HG03378 (cell line): ENCODE results near the gene CFAP46.
"Not testable (repeated sequence)": the region's sequence is repeated elsewhere in the genome, so short reads cannot be mapped to it uniquely, and the experiment has no call there.

Source experiments
- ATAC-seq: cut with Tn5 transposase; IDR thresholded peaks from one replicate; pipeline ENCODE4 v1.9.1; 2021; ENCODE audit warnings: mild to moderate bottlenecking, moderate library complexity; ENCODE audit not compliant: unreplicated experiment

The CFAP46 gene

GRCh38 chr10:132929480-132929879, 12.9 kb downstream of the CFAP46 start:
- ATAC-seq, result no peak

- ATAC-seq, result no peak
Measured at GRCh38 chr10:132928261-132928660, 14.1 kb downstream of the CFAP46 start.

DNA sequence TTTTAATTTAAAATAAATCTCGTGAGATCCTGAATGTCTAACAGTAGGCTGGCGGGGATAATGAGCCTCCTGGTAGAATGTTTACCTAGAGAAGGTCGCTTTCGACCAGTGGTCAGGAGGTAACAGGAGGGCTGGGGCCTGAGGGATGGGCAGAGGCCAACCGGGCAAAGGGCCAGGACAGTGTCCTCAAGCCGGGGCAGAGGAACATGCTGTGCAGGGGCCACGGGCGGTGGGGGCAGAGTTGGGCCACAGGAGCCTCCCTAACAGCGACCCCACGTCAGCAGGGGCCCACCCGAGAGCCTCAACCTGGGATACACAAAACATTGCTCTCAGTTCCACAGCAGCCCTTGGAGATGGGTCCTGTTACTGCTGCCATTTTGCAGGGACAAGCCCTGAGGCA, 14.5 kb downstream of the CFAP46 start:
- no peak for ATAC-seq

GRCh38 chr10:132926777-132927650, 15.4 kb downstream of the CFAP46 start:
- no peak for ATAC-seq

- ATAC-seq, result no peak
Measured at GRCh38 chr10:132926070-132926469, 16.3 kb downstream of the CFAP46 start.

DNA sequence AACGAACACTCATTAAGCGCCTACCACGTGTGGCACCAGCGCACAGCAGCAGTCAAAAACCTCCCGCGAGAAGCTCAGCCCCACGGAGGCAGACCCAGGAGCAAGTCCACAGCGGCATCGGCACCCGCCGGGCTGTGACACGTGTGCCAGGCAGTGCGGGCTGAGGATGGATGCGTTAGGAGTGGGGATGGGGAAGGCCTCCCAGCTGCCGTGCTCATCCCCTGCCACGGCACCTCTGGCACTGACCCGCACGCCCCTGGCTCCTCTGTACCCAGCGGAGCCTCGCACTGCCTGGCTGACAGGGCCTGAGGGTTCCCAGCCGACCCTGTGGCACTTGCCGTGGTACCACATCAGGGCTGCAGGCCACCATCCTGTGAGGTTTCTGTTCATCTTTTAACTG, 16.8 kb downstream of the CFAP46 start:
- ATAC-seq, result no peak

- no peak for ATAC-seq
Measured at GRCh38 chr10:132925071-132925561, 17.3 kb downstream of the CFAP46 start.

- no peak for ATAC-seq
Measured at GRCh38 chr10:132924046-132924952, 18.1 kb downstream of the CFAP46 start.

- not testable (repeated sequence) for ATAC-seq
Measured at GRCh38 chr10:132923384-132923783, 19.0 kb downstream of the CFAP46 start.

- no peak for ATAC-seq
Measured at GRCh38 chr10:132922872-132923271, 19.5 kb downstream of the CFAP46 start.

DNA sequence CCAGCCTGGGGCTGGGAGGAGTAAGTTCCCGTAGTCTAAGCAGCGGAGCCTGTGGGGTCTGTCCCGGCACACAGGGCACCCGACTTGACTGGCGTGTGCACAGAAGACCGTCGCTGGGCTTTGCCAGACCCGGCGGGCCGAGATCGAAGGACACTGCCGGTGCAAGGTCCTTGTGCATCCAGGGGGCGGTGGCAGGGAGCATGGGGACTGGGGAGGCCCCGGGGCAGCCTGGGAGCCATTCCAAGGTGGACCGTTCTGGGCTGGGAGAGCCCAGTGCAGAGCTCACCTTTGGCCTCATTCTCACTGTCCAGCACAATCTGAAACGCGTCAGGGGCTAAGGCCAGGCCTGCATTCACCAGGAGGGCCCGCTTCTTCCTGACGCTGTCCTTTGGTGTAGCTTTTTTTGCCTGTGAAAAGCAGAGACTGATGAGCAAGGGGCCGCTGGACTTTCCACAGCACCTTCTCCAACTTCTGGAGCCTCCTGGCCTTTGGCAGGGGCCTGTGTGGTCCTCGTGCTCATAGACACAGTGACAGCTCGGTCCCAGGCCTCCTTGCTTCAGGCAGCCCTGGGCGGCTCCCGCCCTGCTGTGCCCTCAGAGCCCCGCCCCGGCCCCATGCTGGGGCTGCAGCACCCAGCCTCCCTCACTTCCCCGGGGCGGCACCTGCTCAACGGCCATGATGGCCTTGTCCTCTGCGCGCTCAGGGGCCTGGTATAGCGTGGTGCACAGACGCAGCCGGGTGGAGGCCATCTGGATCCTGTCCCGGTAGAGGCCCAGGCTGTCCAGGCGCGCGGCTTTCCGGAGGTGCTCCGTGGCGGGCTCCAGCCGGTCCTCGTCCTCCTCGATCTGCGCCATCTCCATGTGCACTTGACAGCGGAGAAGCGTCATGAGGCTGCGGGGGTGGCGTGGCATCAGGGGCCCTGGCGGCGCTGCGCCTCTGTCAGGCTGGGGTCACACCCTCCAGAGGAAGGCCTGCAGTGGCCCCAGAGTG, 20.3 kb downstream of the CFAP46 start:
- no peak for ATAC-seq

DNA sequence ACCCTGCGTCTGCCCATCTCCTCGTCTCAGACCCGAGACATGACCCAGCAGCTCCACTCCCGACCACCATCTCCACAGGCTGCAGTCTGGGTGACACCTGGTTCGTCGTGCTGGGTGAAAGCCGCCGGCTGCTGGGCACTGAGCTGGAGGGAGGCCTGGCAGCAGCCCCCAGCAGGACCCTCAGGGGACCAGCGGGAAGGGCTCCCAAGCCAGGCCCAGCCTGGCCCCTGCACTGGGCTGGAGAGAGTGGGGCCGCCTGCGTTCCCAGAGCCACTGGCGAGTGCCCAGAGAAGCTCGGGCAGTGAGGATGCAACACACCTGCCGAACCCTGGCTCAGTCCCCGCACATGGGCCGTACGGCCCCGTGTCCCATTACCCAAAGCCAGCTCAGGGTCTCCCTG, 21.3 kb downstream of the CFAP46 start:
- no peak for ATAC-seq

DNA sequence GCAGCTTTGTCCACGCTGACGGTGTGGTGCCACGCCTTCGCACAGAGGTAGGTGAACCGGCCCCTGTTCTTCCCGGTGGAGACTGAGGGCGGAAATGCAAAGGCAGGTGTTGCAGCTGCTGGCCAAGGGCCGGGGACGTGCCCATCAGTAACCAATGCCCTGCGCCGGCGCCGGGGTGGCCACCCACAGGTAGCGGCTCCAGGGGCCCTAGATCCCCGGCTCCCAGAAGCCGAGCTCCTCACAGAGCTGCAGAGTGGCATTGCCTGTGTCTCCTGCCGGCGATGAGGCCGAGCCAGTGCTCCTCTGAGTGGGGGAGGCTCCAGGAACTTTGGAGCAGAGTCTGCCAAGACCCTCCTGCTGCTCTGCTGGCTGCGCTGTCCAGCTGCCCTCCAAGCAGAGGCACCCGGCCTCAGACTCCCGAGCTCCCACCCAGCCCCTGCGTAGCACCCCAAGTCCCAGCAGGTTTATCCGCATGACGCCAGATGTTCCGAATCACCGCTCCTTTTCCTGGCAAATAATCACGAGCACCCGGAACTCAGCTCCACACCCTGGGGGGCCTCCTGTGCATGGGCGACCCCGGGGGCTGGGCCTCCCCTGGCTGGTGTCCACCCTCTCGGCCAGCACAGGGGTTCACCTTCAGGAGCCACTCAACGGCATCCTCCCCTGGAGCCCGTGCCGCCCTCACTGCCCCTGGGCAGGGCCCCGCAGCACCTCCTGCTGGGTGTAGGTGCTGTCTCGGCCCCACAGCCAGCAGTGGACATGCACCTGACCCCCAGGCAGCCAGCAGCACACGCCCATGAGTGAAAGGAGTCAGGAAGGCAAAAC, 22.1 kb downstream of the CFAP46 start:
- no peak for ATAC-seq

DNA sequence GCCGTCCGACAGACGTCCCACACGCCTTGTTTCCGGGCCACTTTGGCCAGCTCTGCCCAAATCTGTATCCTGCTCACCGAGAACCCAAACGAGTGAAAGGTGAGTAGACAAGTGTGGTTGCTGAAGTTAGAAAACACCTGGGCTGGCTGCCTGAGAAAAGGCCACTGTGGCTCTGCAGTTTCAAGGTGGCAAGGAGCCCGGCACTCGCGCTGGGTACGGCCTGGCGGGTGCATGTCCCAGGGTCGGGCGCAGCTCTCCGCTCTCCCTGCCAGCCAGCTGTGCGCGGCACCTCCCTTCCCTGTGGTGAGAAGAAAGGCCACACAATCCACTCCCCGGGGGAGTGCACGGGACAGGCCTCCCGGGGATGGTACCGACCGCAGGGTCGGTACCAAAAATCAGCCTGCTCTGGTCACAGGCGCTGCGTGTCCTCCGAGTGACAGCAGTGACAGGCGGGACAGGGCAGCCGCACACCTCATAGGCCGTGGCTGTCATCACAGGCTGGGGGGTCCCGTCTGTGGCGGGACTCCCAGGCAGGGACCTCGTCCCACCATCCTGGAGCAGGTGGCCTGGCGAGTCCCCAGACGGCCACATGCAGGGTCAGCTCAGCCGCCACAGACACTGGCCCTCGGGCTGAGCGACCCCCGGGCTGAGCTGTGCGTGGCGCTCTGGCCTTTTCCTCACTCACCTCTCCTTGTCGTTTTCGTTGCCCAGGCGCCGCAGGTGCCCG, 22.8 kb downstream of the CFAP46 start:
- ATAC-seq, result no peak

- ATAC-seq, result no peak
Measured at GRCh38 chr10:132918617-132919373, 23.6 kb downstream of the CFAP46 start.

GRCh38 chr10:132918264-132918616, 24.1 kb downstream of the CFAP46 start:
- ATAC-seq, result no peak

DNA sequence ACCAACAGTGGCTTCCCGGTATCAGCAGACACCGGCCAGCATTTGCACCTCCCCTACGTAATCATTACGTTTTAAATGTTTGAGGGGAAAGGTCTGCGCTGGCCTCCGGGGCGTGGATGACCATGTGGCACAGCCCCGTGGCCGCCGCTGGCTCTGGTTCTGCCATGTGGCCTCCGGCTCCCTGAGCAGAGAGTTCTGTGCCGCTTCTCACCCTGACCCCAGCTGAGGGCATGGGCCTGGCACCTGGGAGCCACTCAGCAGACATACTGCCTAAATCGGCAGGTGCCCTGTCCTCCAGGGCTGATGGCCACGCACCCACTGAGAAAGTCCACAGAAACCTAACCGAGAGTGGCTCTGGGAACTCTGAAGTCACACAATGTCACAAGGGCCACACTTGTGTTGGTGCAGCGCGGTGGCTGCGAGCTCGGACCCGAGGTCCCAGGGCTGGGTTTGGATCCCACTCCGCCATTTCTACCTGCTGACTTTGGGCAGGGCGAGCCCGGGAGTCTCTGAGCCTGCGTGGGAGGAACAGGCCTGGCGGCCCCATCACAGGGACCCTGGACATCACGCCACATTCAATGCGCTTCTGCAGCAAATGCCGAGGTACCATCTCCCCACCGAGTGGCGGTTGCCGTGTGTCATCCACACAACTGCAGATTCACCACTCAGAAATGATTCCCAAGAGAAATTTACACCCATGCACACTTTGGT, 25.3 kb downstream of the CFAP46 start:
- ATAC-seq, result no peak

GRCh38 chr10:132916421-132916841, 25.9 kb downstream of the CFAP46 start:
- ATAC-seq, result no peak
